ENCODE data around the gene C7orf57.

C7orf57 gene

GRCh38 chr7:48110868-48111267 is 75.5 kb downstream of the C7orf57 start:
- DNase-seq: no peak

All from suppressor macrophage treated with lipopolysaccharide for 1 hour (primary cell).